ENCODE data around the gene DPY30.

DPY30 gene

GRCh38 chr2:32009516-32010256, 29.9 kb downstream of the DPY30 start:
- DNase-seq = peak; percentile 68

- DNase-seq = peak; percentile 19
Measured at GRCh38 chr2:32008805-32009515, 30.6 kb downstream of the DPY30 start.

GRCh38 chr2:32007121-32007391, 32.5 kb downstream of the DPY30 start:
- no peak for DNase-seq

GRCh38 chr2:32005371-32005976, 34.1 kb downstream of the DPY30 start:
- DNase-seq = no peak

- DNase-seq = no peak
Measured at GRCh38 chr2:32003791-32004190, 35.8 kb downstream of the DPY30 start.

- no peak for DNase-seq
Measured at GRCh38 chr2:32002406-32002805, 37.2 kb downstream of the DPY30 start.

- DNase-seq = no peak
Measured at GRCh38 chr2:31999438-31999837, 40.2 kb downstream of the DPY30 start.

GRCh38 chr2:31998731-31999383, 40.7 kb downstream of the DPY30 start:
- peak; percentile 76 for DNase-seq

GRCh38 chr2:31997653-31998052, 42.0 kb downstream of the DPY30 start:
- peak; percentile 21 for DNase-seq

- no peak for DNase-seq
Measured at GRCh38 chr2:31996571-31997150, 42.9 kb downstream of the DPY30 start.

- no peak for DNase-seq
Measured at GRCh38 chr2:31992934-31993333, 46.7 kb downstream of the DPY30 start.

- no peak for DNase-seq
Measured at GRCh38 chr2:31992025-31992579, 47.5 kb downstream of the DPY30 start.

- DNase-seq = no peak
Measured at GRCh38 chr2:31989946-31990345, 49.7 kb downstream of the DPY30 start.

- DNase-seq = peak; percentile 47
Measured at GRCh38 chr2:31987454-31988220, 52.0 kb downstream of the DPY30 start.

- no peak for DNase-seq
Measured at GRCh38 chr2:31986906-31987305, 52.7 kb downstream of the DPY30 start.

GRCh38 chr2:31983762-31984467, 55.7 kb downstream of the DPY30 start:
- DNase-seq = no peak

GRCh38 chr2:31980674-31981356, 58.8 kb downstream of the DPY30 start:
- peak; percentile 89 for DNase-seq

GRCh38 chr2:31979956-31980355, 59.6 kb downstream of the DPY30 start:
- no peak for DNase-seq

- peak; percentile 25 for DNase-seq
Measured at GRCh38 chr2:31979018-31979417, 60.6 kb downstream of the DPY30 start.

GRCh38 chr2:31978436-31978835, 61.2 kb downstream of the DPY30 start:
- no peak for DNase-seq

Data from hematopoietic multipotent progenitor cell treated with erythropoietin and hydrocortisone succinate and interleukin-3 and kit ligand, for 4 days (in vitro differentiated cells).